Upper lobe of left lung (tissue), 6 donors: ENCODE results near the gene FGGY. TPM values are rescaled to one million over a fixed set of nuclear protein-coding genes. Genes with fewer than 3 reads are reported as not detected.
"Not testable (repeated sequence)": the region's sequence is repeated elsewhere in the genome, so short reads cannot be mapped to it uniquely, and the experiment has no call there.

ENCODE experiments used
- ATAC-seq, 2 donors: fragments of 200-7000 bp; cut with Tn5 transposase; one replicate each; pipeline ENCODE4 v1.9.1; 2022; ENCODE audit warnings: mild to moderate bottlenecking in 2 of 2, moderate library complexity in 2 of 2; ENCODE audit not compliant: low FRiP score in 2 of 2
- DNase-seq, 2 donors: peaks; one replicate each; pipeline ENCODE4 v3.0.0-alpha.2; 2019 to 2020
- H3K27ac ChIP-seq, 4 donors: fragments of 200-600 bp; sonication (generic); one replicate each; pipeline ENCODE4 v1.5.1; 2016 to 2019
- H3K27me3 ChIP-seq, 4 donors: fragments of 200-600 bp; sonication (generic); one replicate each; pipeline ENCODE4 v1.5.1; 2017 to 2019
- H3K36me3 ChIP-seq, 4 donors: fragments of 200-600 bp; sonication (generic); one replicate each; pipeline ENCODE4 v1.5.1; 2016 to 2019
- H3K4me1 ChIP-seq, 4 donors: fragments of 200-600 bp; sonication (generic); one replicate each; pipeline ENCODE4 v1.5.1; 2018 to 2019
- H3K4me3 ChIP-seq, 4 donors: fragments of 200-600 bp; sonication (generic); one replicate each; pipeline ENCODE4 v1.5.1; 2017 to 2019; ENCODE audit warnings: mild to moderate bottlenecking in 2 of 4, moderate library complexity in 1 of 4
- H3K9me3 ChIP-seq, 4 donors: fragments of 200-600 bp; sonication (generic); one replicate each; pipeline ENCODE4 v1.5.1; 2018 to 2019
- EP300 ChIP-seq, 4 donors: sonication (generic); formaldehyde crosslinking; IDR thresholded peaks; one replicate each; pipeline ENCODE4 v1.5.1; 2017; ENCODE audit warnings: antibody characterized with exemption in 4 of 4, control low read depth in 2 of 4
- POLR2A ChIP-seq, 4 donors: fragments of 450-650 bp; IDR thresholded peaks; one replicate each; pipeline ENCODE4 v1.5.1; 2016 to 2017; ENCODE audit warnings: antibody characterized with exemption in 4 of 4, mild to moderate bottlenecking in 2 of 4
- POLR2AphosphoS5 ChIP-seq, 2 donors: sonication (generic); formaldehyde crosslinking; IDR thresholded peaks; one replicate each; pipeline ENCODE4 v1.5.1; 2017; ENCODE audit warnings: antibody characterized with exemption in 2 of 2
- WGBS, 2 donors: methylation state at CpG; one replicate each; pipeline ENCODE4 v1.1.5; 2017 to 2018; 5-methylcytosine and 5-hydroxymethylcytosine counted together
- total RNA-seq, 6 donors: library from RNA; depleted of rRNA in 4 of 6; stranded (reverse); fragments of >200 nt in 4 of 6; gene quantifications; one replicate each; pipeline versions ENCODE4 v1.1.0 to v1.2.1, GENCODE V29; 2016 to 2021
- TF ChIP-seq, protein P1 (sequence below), 6 experiments: fragments of 450-650 bp in 4 of 6; fragments of 200-600 bp in 2 of 6; sonication (generic) in 2 of 6; IDR thresholded peaks; one replicate each; pipeline ENCODE4 v1.5.1; 2016 to 2019; ENCODE audit warnings: antibody characterized with exemption in 6 of 6
- donor health status: DM: no; HTN: no; CAD: no; lungs with moderate emphysema.
- donor health status: DM: no; HTN: yes; CAD: no; lungs with severe emphysema.

Gene FGGY
- total RNA-seq, 6 donors from 2014 or later: 11.8 to 51.3 (median 22.6) TPM

DNA sequence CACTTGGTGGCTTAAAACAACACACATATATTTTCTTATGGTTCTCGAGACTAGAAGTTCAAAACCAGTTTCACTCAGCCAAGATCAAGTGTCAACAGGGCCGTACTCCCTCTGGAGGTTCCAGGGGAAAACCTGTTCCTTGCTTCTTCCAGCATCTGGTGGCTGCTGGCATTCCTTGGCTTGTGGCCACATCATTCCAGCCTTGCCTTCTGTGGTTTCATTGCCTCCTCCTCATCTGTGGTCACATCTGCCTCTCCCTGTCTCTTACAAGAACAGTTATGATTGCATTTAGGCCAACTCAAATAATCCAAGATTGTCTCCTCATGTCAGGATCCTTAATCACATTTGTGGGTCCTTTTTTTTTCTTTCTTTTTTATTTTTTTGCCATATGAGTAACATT, 277.2 kb downstream of the FGGY start:
- H3K27me3 ChIP-seq: no peaks in the 10 kb centered on the region
- no peak overlapping the region for H3K4me3 ChIP-seq
- WGBS, 2 donors: 94 to 97% methylated on average over 2 of the region's 2 CpGs
- DNase-seq (no peak), ATAC-seq (no peak)
- peaks cover 15 to 28% (median 18%) of the 10 kb centered on the region in 4 donors for H3K4me1 ChIP-seq
- TF ChIP-seq EP300 (IDR thresholded peaks at IDR 0.05) (no peak), POLR2AphosphoS5 (IDR thresholded peaks at IDR 0.05) (no peak), POLR2A (IDR thresholded peaks at IDR 0.05) (no peak)
- TF ChIP-seq, protein P1, sequence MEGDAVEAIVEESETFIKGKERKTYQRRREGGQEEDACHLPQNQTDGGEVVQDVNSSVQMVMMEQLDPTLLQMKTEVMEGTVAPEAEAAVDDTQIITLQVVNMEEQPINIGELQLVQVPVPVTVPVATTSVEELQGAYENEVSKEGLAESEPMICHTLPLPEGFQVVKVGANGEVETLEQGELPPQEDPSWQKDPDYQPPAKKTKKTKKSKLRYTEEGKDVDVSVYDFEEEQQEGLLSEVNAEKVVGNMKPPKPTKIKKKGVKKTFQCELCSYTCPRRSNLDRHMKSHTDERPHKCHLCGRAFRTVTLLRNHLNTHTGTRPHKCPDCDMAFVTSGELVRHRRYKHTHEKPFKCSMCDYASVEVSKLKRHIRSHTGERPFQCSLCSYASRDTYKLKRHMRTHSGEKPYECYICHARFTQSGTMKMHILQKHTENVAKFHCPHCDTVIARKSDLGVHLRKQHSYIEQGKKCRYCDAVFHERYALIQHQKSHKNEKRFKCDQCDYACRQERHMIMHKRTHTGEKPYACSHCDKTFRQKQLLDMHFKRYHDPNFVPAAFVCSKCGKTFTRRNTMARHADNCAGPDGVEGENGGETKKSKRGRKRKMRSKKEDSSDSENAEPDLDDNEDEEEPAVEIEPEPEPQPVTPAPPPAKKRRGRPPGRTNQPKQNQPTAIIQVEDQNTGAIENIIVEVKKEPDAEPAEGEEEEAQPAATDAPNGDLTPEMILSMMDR (IDR thresholded peaks at IDR 0.05): no peak
- no peaks in the 10 kb centered on the region for H3K36me3 ChIP-seq
- H3K27ac ChIP-seq: no peak overlapping the region
- H3K9me3 ChIP-seq: no peaks in the 10 kb centered on the region

DNA sequence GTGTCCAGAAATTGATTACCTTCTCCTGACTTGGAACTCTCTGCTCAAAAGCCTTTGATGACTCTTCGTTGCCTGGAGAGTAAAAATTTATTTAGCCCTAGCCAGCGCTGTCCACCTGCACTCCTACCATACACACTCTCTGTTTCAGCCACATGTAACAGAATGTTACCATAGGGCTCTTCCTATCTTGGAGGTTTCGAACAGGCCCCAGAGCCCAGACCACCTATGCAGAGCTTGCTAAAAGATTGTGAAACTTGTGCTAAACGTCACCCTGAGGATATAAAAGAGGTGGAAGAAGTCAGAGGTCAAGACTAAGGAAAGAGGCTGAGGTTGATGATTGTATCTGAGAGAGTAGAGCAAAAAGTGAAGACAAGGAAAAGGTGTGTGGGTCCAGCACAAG, 280.9 kb downstream of the FGGY start:
- TF ChIP-seq POLR2A (IDR thresholded peaks at IDR 0.05) (no peak), POLR2AphosphoS5 (IDR thresholded peaks at IDR 0.05) (no peak), EP300 (IDR thresholded peaks at IDR 0.05) (no peak)
- TF ChIP-seq, protein P1 (IDR thresholded peaks at IDR 0.05): no peak
- H3K27me3 ChIP-seq: no peaks in the 10 kb centered on the region
- H3K27ac ChIP-seq: no peak overlapping the region
- no peaks in the 10 kb centered on the region for H3K36me3 ChIP-seq
- H3K4me1 ChIP-seq: no peaks in the 10 kb centered on the region
- ATAC-seq (no peak), DNase-seq (no peak)
- WGBS, 2 donors: 89 to 91% methylated on average over 4 of the region's 4 CpGs
- H3K9me3 ChIP-seq: no peaks in the 10 kb centered on the region
- no peak overlapping the region for H3K4me3 ChIP-seq

DNA sequence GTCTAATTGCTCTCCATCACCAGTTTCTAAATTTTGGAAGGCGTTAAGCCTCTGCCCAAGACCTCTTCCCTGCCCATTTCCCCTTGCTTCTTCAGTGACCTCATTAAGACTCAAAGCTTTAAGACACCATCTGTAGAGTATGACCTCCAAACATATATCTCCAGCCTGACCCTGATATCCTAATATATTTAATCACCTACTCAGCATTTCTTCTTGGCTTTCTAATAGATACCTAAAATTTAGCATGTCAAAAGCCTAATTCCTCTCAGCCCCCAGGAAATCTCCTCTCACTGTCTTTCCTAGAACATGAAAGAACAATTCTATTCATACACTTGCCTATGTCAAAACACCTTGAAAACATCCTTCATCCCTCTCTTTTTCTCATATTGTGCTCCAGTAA, 282.3 kb downstream of the FGGY start:
- no peaks in the 10 kb centered on the region for H3K27me3 ChIP-seq
- no peak overlapping the region for H3K27ac ChIP-seq
- DNase-seq: no peak
- H3K36me3 ChIP-seq: no peaks in the 10 kb centered on the region
- no peaks in the 10 kb centered on the region for H3K9me3 ChIP-seq
- TF ChIP-seq POLR2AphosphoS5 (IDR thresholded peaks at IDR 0.05) (no peak), EP300 (IDR thresholded peaks at IDR 0.05) (no peak), POLR2A (IDR thresholded peaks at IDR 0.05) (no peak)
- TF ChIP-seq, protein P1 (IDR thresholded peaks at IDR 0.05): no peak
- no peaks in the 10 kb centered on the region for H3K4me1 ChIP-seq
- 95 to 100% methylated on average over 1 of the region's 1 CpG for WGBS, 2 donors
- no peak for ATAC-seq
- H3K4me3 ChIP-seq: no peak overlapping the region

DNA sequence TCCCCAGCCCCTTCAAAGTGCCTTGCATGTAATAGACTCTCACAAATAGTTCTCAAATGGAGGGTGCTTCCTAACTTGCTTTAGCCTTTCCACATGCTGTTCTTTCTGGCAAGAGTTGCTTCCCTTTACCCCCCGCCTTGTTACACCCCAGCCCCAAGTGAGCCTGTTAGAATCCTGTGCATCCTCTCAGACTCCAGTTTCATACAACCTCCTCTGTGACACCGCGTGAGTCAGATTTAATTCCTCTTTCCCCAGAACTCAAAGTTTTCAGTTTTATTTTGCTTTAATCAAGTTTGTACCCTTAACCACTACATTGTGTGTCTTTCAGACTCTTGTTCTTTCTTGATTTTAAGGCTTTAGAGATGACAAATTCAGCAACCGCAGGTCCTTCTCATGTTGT, 283.4 kb downstream of the FGGY start:
- DNase-seq: no peak
- WGBS, 2 donors: 91 to 92% methylated on average over 4 of the region's 4 CpGs
- Histone ChIP-seq H3K9me3 (no peaks in the 10 kb centered on the region), H3K36me3 (no peaks in the 10 kb centered on the region), H3K27me3 (no peaks in the 10 kb centered on the region), H3K4me3 (no peak overlapping the region), H3K4me1 (no peaks in the 10 kb centered on the region), H3K27ac (no peak overlapping the region)
- peak in 1 of 2 donors; percentile 56 for ATAC-seq
- TF ChIP-seq POLR2A (IDR thresholded peaks at IDR 0.05): no peak
- TF ChIP-seq, protein P1 (IDR thresholded peaks at IDR 0.05): no peak
- TF ChIP-seq EP300 (IDR thresholded peaks at IDR 0.05): no peak
- TF ChIP-seq POLR2AphosphoS5 (IDR thresholded peaks at IDR 0.05): no peak

DNA sequence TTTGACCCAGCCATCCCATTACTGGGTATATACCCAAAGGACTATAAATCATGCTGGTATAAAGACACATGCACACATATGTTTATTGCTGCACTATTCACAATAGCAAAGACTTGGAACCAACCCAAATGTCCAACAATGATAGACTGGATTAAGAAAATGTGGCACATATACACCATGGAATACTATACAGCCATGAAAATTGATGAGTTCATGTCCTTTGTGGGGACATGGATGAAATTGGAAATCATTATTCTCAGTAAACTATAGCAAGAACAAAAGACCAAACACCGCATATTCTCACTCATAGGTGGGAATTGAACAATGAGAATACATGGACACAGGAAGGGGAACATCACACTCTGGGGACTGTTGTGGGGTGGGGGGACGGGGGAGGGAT, 295.5 kb downstream of the FGGY start:
- H3K27me3 ChIP-seq, H3K9me3 ChIP-seq, H3K36me3 ChIP-seq, DNase-seq, H3K4me3 ChIP-seq, ATAC-seq, H3K27ac ChIP-seq: not testable (repeated sequence)
- WGBS, 2 donors: 91 to 100% methylated on average over 1 to 2 of the region's 2 CpGs
- peaks cover 5 to 25% (median 8%) of the 10 kb centered on the region in 4 donors for H3K4me1 ChIP-seq
